NT2/D1 (cell line): ENCODE data around the gene NDUFV2.

Experiments
- DNase-seq: peaks from one replicate; pipeline ENCODE4 v3.0.0-alpha.2; 2011; ENCODE audit warnings: low read depth, low spot score
- H3K27me3 ChIP-seq: 2 replicates; pipeline ENCODE4 v1.6.0; 2011; ENCODE audit warnings: mild to moderate bottlenecking; ENCODE audit not compliant: insufficient read length, insufficient read depth
- H3K36me3 ChIP-seq: 2 replicates; pipeline ENCODE4 v1.6.1; 2011; ENCODE audit warnings: mild to moderate bottlenecking, low read length, mixed read lengths; ENCODE audit not compliant: insufficient read depth, insufficient read length
- H3K4me1 ChIP-seq: 2 replicates; pipeline ENCODE4 v1.5.1; 2011; ENCODE audit not compliant: insufficient read depth, insufficient read length
- H3K4me3 ChIP-seq: 2 replicates; pipeline ENCODE4 v1.5.1; 2011; ENCODE audit warnings: low read depth; ENCODE audit not compliant: insufficient read length
- H3K9ac ChIP-seq: 2 replicates; pipeline ENCODE4 v1.6.0; 2011; ENCODE audit warnings: low read depth; ENCODE audit not compliant: insufficient read length
- H3K9me3 ChIP-seq: 2 replicates; pipeline ENCODE4 v1.5.1; 2011; ENCODE audit warnings: mild to moderate bottlenecking, low read length; ENCODE audit not compliant: insufficient read depth
- SUZ12 ChIP-seq: IDR thresholded peaks from 2 replicates; pipeline ENCODE4 v1.6.1; 2011; ENCODE audit not compliant: insufficient read length, insufficient read depth; ENCODE audit errors: extremely low read depth
- YY1 ChIP-seq: IDR thresholded peaks from 2 replicates; pipeline ENCODE4 v1.6.1; 2011; ENCODE audit not compliant: insufficient read length, insufficient read depth
- ZNF274 ChIP-seq: IDR thresholded peaks from 2 replicates; pipeline ENCODE4 v1.6.1; 2011; ENCODE audit warnings: mild to moderate bottlenecking, low read depth, low read length

NDUFV2 gene

GRCh38 chr18:9106094-9106493 lies 3.6 kb downstream of the NDUFV2 start:
- Histone ChIP-seq H3K4me1 (no peaks in the 10 kb centered on the region), H3K9ac (no peak overlapping the region), H3K36me3 (peaks cover 12% of the 10 kb centered on the region), H3K27me3 (no peaks in the 10 kb centered on the region), H3K9me3 (no peaks in the 10 kb centered on the region), H3K4me3 (no peak overlapping the region)
- TF ChIP-seq ZNF274 = no peak
- no peak for TF ChIP-seq YY1
- no peak for TF ChIP-seq SUZ12
- DNase-seq = no peak

- TF ChIP-seq SUZ12 (no peak), YY1 (no peak), ZNF274 (no peak)
- Histone ChIP-seq H3K9me3 (no peaks in the 10 kb centered on the region), H3K4me1 (no peaks in the 10 kb centered on the region), H3K36me3 (peaks cover 17% of the 10 kb centered on the region), H3K4me3 (no peak overlapping the region), H3K27me3 (no peaks in the 10 kb centered on the region), H3K9ac (no peak overlapping the region)
- no peak for DNase-seq
Observed at GRCh38 chr18:9106800-9107584, 4.5 kb downstream of the NDUFV2 start.

- Histone ChIP-seq H3K27me3 (no peaks in the 10 kb centered on the region), H3K36me3 (peaks cover 21% of the 10 kb centered on the region), H3K4me3 (no peak overlapping the region), H3K9ac (no peak overlapping the region), H3K9me3 (no peaks in the 10 kb centered on the region), H3K4me1 (no peaks in the 10 kb centered on the region)
- no peak for DNase-seq
- no peak for TF ChIP-seq ZNF274
- no peak for TF ChIP-seq YY1
- no peak for TF ChIP-seq SUZ12
Observed at GRCh38 chr18:9108911-9109310, 6.4 kb downstream of the NDUFV2 start.

- H3K9ac ChIP-seq = no peak overlapping the region
- no peak overlapping the region for H3K4me3 ChIP-seq
- H3K4me1 ChIP-seq = no peaks in the 10 kb centered on the region
- TF ChIP-seq ZNF274 (no peak), SUZ12 (no peak), YY1 (no peak)
- no peaks in the 10 kb centered on the region for H3K9me3 ChIP-seq
- no peaks in the 10 kb centered on the region for H3K27me3 ChIP-seq
- DNase-seq = no peak
- H3K36me3 ChIP-seq = peaks cover 21% of the 10 kb centered on the region
Observed at GRCh38 chr18:9109523-9109922, 7.0 kb downstream of the NDUFV2 start.

GRCh38 chr18:9113468-9114149 lies 11.1 kb downstream of the NDUFV2 start:
- DNase-seq = no peak
- Histone ChIP-seq H3K36me3 (peaks cover 26% of the 10 kb centered on the region), H3K27me3 (no peaks in the 10 kb centered on the region), H3K9me3 (no peaks in the 10 kb centered on the region), H3K9ac (no peak overlapping the region), H3K4me3 (no peak overlapping the region), H3K4me1 (no peaks in the 10 kb centered on the region)
- TF ChIP-seq YY1 (no peak), SUZ12 (no peak), ZNF274 (no peak)

GRCh38 chr18:9115984-9116383 lies 13.5 kb downstream of the NDUFV2 start:
- Histone ChIP-seq H3K4me3 (no peak overlapping the region), H3K9ac (no peak overlapping the region), H3K36me3 (peaks cover 28% of the 10 kb centered on the region)

GRCh38 chr18:9117980-9118841 lies 15.7 kb downstream of the NDUFV2 start:
- no peaks in the 10 kb centered on the region for H3K27me3 ChIP-seq
- H3K36me3 ChIP-seq = peaks cover 39% of the 10 kb centered on the region
- H3K9me3 ChIP-seq = no peaks in the 10 kb centered on the region
- no peak overlapping the region for H3K9ac ChIP-seq
- no peak overlapping the region for H3K4me3 ChIP-seq
- no peaks in the 10 kb centered on the region for H3K4me1 ChIP-seq
- TF ChIP-seq SUZ12 (no peak), YY1 (no peak), ZNF274 (no peak)
- no peak for DNase-seq

More at GRCh38 chr18:9115984-9116383, 13.5 kb downstream of the NDUFV2 start:
- Histone ChIP-seq H3K27me3 (no peaks in the 10 kb centered on the region), H3K9me3 (no peaks in the 10 kb centered on the region), H3K4me1 (no peaks in the 10 kb centered on the region)
- no peak for DNase-seq
- TF ChIP-seq ZNF274 (no peak), YY1 (no peak), SUZ12 (no peak)
